ENCODE measurements around the gene NLGN3. TPM values are rescaled to one million over a fixed set of nuclear protein-coding genes. Genes with fewer than 3 reads are reported as not detected.
A peak's percentile ranks its signal among the peaks of the same experiment; 100 is the strongest.

Gene NLGN3
- 1.5 and 4.2 TPM in 2 replicates for total RNA-seq (ENCODE audit: low replicate concordance)

GRCh38 chrX:71144651-71145050, at the start of gene NLGN3:
NLGN3 (plus strand) TSS chrX:71144841; CDS start chrX:71147750, 2,909 bp downstream.
- DNase-seq (ENCODE audit: low read depth), result no peak
- no peak for TF ChIP-seq CTCF (IDR thresholded peaks at IDR 0.05; ENCODE audit: insufficient read depth, low read length)
- H3K4me3 ChIP-seq (ENCODE audit: low read depth, low read length), result peak within 1 kb of the TSS; percentile 25

DNA sequence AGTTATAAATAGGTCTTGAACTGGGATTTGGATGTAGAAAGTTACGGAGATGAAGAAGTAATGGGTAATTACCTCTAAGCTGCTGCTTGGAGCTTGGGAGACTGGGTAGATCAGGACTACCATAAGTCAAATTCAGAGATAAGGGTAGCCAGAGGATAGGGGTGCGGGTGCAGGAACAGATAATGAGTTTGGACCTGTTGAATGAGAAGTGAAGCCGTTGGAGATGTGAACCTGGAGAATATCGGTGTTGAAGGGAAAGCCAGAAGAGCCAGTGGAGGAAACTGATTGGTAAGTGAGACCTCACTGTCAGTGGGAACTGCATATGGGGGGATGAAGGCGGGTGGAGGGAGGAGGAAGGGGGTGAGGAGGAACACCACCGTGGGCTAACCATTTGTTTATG, 49.6 kb upstream of the NLGN3 start:
- no peak for TF ChIP-seq CTCF (IDR thresholded peaks at IDR 0.05; ENCODE audit: insufficient read depth, low read length)
- H3K4me3 ChIP-seq (ENCODE audit: low read depth, low read length), result peak overlapping the region; percentile 61
- DNase-seq (ENCODE audit: low read depth), result no peak

DNA sequence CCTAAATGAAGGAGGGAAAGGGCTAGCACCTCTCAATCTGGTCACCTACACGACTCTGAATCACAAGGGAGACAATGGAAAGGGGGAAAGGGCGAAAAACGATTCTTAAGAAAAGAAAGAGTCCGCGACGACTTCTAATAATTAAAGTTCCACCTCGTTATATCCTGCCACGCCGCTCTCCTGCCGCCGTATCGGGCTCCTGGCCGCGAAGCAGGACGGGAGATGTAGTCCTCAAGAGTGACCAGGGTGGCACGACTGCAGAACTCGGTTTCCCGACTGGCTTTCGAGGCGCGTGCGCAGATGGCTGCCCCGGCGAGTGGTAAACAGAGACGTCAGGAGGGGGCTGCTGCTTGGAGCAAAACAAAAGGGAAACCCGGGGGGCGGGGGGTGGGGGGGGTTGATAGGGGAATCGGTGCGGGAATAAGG, 49.1 kb upstream of the NLGN3 start, which contains the start of gene FOXO4:
Gene FOXO4 (plus strand): TSS at position 297 of the 426 bp plus-strand sequence. CDS start 678 bp downstream, outside the sequence.
- peak within 1 kb of the TSS; percentile 61 for H3K4me3 ChIP-seq (ENCODE audit: low read depth, low read length)
- peak; percentile 81 for DNase-seq (ENCODE audit: low read depth)
- TF ChIP-seq CTCF (IDR thresholded peaks at IDR 0.05; ENCODE audit: insufficient read depth, low read length), result no peak

DNA sequence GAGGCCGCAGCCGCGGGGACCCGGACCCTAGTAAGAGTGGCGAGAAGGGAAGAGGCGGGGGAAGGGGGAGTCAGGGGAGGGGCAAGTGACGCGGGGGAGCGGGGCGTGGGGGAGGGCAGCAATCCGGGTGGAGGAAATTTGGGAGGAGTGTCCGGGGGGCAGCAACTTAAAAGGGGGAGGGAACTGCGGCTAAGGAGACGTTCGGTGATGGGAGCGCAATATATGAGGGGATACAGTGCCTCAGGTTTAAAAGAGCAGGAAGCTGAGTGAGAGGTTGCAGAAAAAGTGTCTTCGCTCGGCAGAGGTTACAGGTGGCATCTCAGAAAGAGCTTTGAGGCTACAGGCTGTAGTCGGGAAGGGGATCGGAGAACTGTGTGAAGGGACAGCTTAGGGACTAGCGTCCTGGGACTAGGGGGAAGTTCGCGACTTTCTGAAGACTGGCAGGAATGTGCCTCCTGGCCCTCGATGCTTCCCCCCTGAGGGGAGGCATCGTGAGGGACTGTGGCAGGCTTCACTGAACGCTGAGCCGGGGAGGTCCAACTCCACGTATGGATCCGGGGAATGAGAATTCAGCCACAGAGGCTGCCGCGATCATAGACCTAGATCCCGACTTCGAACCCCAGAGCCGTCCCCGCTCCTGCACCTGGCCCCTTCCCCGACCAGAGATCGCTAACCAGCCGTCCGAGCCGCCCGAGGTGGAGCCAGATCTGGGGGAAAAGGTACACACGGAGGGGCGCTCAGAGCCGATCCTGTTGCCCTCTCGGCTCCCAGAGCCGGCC, 48.5 kb upstream of the NLGN3 start:
- no peak for TF ChIP-seq CTCF (IDR thresholded peaks at IDR 0.05; ENCODE audit: insufficient read depth, low read length)
- peak; percentile 47 for DNase-seq (ENCODE audit: low read depth)

GRCh38 chrX:71096760-71097032, 47.9 kb upstream of the NLGN3 start:
- no peak for DNase-seq (ENCODE audit: low read depth)
- H3K4me3 ChIP-seq (ENCODE audit: low read depth, low read length), result peak overlapping the region; percentile 61
- TF ChIP-seq CTCF (IDR thresholded peaks at IDR 0.05; ENCODE audit: insufficient read depth, low read length), result no peak

More for the DNA sequence above, 48.5 kb upstream of the NLGN3 start:
- peak overlapping the region; percentile 61 for H3K4me3 ChIP-seq (ENCODE audit: low read depth, low read length)

DNA sequence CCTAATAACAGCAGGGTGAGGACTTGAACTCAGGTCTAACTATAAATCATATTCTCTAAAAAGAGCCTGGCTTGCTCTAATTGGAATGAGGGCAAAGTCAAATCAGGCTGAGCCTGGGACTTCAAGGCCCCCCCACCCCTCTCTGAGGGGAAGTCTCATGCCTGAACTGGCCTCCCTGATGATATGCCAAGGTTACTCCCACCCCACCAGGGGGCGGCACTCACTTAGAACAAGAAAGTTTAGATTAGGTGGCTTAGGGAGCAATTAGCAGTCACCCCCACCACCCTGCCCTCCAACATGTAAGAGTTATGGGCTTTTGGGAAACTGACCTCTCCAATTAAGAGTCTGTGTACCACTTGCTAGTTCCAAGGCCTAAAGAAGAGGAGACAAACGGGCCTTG, 46.3 kb upstream of the NLGN3 start:
- peak; percentile 42 for TF ChIP-seq CTCF (IDR thresholded peaks at IDR 0.05; ENCODE audit: insufficient read depth, low read length)
- H3K4me3 ChIP-seq (ENCODE audit: low read depth, low read length), result no peak overlapping the region
- DNase-seq (ENCODE audit: low read depth), result peak; percentile 34

All from fibroblast of the aortic adventitia (primary cell).